Left lung (tissue), 10 donors: ENCODE measurements around the gene PDZD11. TPM values are rescaled to one million over a fixed set of nuclear protein-coding genes. Genes with fewer than 3 reads are reported as not detected.
"Not testable (repeated sequence)": the region's sequence is repeated elsewhere in the genome, so short reads cannot be mapped to it uniquely, and the experiment has no call there.

ENCODE experiments used
- ATAC-seq: fragments of 200-7000 bp; cut with Tn5 transposase; one replicate; pipeline ENCODE4 v1.9.1; 2020; ENCODE audit warnings: moderate library complexity
- DNase-seq, 4 donors: peaks; one replicate each; pipeline ENCODE4 v3.0.0-alpha.2; 2013 to 2020
- H3K27ac ChIP-seq, 2 donors: fragments of 200-600 bp; sonication (generic) in 1 of 2; one replicate each; pipeline versions ENCODE4 v1.5.0 to v1.8.0; 2020 to 2021
- H3K27me3 ChIP-seq, 2 donors: fragments of 200-600 bp; sonication (generic) in 1 of 2; one replicate each; pipeline versions ENCODE4 v1.5.0 to v1.8.0; 2020 to 2021
- H3K36me3 ChIP-seq, 2 donors: fragments of 200-600 bp; sonication (generic) in 1 of 2; one replicate each; pipeline versions ENCODE4 v1.5.0 to v1.8.0; 2020 to 2021
- H3K4me1 ChIP-seq, 2 donors: fragments of 200-600 bp; one replicate each; pipeline ENCODE4 v1.8.0; 2021
- H3K4me3 ChIP-seq, 2 donors: fragments of 200-600 bp; sonication (generic) in 1 of 2; one replicate each; pipeline versions ENCODE4 v1.5.0 to v1.8.0; 2020 to 2021; ENCODE audit warnings: mild to moderate bottlenecking in 1 of 2
- H3K9me3 ChIP-seq, 2 donors: fragments of 200-600 bp; sonication (generic) in 1 of 2; one replicate each; pipeline versions ENCODE4 v1.5.0 to v1.8.0; 2020 to 2021
- intact Hi-C, 2 donors: fragments of 100-400 bp; cut with DNase I; formaldehyde crosslinking; loops; one replicate each; pipeline versions ENCODE4 v1.11.2 to v1.14.2; 2022
- polyA plus RNA-seq, 6 donors: library from polyadenylated mRNA; unstranded; fragments of 120-200 nt; gene quantifications; one replicate each; pipeline ENCODE4 v1.2.1, GENCODE V29; 2013; ENCODE audit not compliant: insufficient read length in 6 of 6
- total RNA-seq, 2 donors: library from RNA; stranded (reverse); fragmentation: NEBNext Ultra II Directional; extraction: Animal tissue kit (Norgen Biotek cat#: 25700); gene quantifications; one replicate each; pipeline ENCODE4 v1.2.1, GENCODE V29; 2021
- TF ChIP-seq, protein P1 (sequence below), 2 donors: fragments of 200-600 bp; sonication (generic) in 1 of 2; IDR thresholded peaks; one replicate each; pipeline versions ENCODE4 v1.5.0 to v1.8.0; 2021; ENCODE audit warnings: antibody characterized with exemption in 2 of 2
- donor health status: DM: no; HTN: yes; CAD: no.
- donor health status: DM: no; HTN: no; CAD: no.

The PDZD11 gene
- total and polyA plus RNA-seq, 8 donors, result 29.9 to 60.9 (median 53.6) TPM

DNA sequence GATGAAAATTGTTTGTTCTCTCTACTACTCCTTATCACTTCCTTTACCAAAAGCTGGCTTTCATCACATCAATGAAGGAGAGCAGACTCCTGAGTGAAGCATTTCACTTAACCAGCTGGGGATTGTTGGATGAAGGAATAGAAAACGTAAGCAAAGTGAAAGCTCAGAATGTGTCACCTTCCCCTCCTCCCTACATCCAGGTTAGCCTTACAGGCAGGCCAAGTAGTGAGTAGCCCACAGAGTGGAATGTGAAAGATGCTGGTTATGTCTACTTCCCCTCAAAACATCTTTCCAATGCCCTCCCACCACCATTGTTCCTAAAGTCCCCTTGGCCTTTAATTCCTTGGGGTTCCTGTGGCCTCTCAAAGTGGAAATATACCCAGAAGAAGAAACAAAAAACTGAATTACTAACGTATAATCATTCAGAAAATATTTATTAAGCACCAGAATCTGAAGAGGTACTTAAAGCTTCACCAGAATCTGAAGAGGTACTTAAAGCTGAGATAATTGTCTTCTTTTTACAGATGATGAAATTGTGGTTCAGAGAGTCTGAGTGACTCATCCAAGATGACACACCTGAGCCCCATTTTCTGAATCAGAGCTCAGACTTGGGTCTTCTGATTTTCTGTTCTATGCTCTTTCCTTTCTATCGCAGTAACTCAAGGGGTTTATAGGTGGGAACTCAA, 36.2 kb downstream of the PDZD11 start:
- no peak for DNase-seq
- ATAC-seq, result no peak
- no peaks in the 10 kb centered on the region for H3K27me3 ChIP-seq
- no peaks in the 10 kb centered on the region for H3K9me3 ChIP-seq
- no peaks in the 10 kb centered on the region for H3K4me1 ChIP-seq
- no peak overlapping the region for H3K27ac ChIP-seq
- no peak overlapping the region for H3K4me3 ChIP-seq
- TF ChIP-seq, protein P1, sequence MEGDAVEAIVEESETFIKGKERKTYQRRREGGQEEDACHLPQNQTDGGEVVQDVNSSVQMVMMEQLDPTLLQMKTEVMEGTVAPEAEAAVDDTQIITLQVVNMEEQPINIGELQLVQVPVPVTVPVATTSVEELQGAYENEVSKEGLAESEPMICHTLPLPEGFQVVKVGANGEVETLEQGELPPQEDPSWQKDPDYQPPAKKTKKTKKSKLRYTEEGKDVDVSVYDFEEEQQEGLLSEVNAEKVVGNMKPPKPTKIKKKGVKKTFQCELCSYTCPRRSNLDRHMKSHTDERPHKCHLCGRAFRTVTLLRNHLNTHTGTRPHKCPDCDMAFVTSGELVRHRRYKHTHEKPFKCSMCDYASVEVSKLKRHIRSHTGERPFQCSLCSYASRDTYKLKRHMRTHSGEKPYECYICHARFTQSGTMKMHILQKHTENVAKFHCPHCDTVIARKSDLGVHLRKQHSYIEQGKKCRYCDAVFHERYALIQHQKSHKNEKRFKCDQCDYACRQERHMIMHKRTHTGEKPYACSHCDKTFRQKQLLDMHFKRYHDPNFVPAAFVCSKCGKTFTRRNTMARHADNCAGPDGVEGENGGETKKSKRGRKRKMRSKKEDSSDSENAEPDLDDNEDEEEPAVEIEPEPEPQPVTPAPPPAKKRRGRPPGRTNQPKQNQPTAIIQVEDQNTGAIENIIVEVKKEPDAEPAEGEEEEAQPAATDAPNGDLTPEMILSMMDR (IDR thresholded peaks at IDR 0.05), result no peak
- no peaks in the 10 kb centered on the region for H3K36me3 ChIP-seq
- intact Hi-C loops, result no loop called here

DNA sequence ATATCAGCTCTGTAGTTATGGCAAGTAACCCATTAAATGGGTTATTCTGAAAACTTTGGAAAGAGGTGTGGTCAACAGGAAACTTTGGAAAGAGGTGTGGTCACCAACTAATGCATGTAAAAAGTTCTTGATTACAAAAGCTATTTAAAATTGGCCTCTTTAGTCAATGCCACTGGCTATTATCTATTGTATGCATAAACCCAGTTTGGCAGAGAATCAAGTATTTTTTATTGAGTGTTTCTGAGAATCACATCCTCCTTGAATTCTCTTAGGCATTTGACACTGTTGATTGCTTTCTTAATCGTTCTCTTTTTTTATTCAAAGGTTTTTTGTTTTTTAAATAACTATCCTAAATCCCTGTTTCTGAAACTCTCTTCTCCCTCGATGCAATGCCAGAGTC, 37.2 kb downstream of the PDZD11 start:
- intact Hi-C loops, result no loop called here
- Histone ChIP-seq H3K27ac (no peak overlapping the region), H3K27me3 (peaks cover 0 to under 1% of the 10 kb centered on the region in 2 donors), H3K4me3 (no peak overlapping the region), H3K36me3 (no peaks in the 10 kb centered on the region), H3K9me3 (no peaks in the 10 kb centered on the region), H3K4me1 (no peaks in the 10 kb centered on the region)
- no peak for ATAC-seq
- no peak for DNase-seq
- TF ChIP-seq, protein P1 (IDR thresholded peaks at IDR 0.05), result no peak

DNA sequence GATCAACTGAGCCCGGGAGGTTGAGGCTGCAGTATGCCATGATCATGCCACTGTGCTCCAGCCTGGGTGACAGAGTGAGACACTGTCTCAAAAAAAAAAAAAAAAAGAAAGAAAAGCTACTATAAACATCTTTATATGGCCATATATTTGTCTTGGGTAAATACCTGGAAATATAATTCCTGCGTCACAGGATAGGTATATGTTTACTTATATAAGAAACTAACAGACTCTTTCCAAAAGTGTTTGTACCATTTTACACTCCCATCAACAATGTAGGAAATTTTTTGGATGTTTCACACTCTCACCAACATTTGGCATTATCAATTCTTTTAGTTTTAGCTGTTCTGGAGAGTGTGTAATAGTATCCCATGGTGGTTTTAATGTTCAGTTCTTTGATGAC, 42.5 kb downstream of the PDZD11 start:
- DNase-seq (no peak), ATAC-seq (no peak)
- Histone ChIP-seq H3K4me1 (no peaks in the 10 kb centered on the region), H3K36me3 (no peaks in the 10 kb centered on the region), H3K9me3 (no peaks in the 10 kb centered on the region), H3K27ac (no peak overlapping the region), H3K27me3 (peaks cover 0 to 3% of the 10 kb centered on the region in 2 donors), H3K4me3 (no peak overlapping the region)
- intact Hi-C loops, result no loop called here
- TF ChIP-seq, protein P1 (IDR thresholded peaks at IDR 0.05), result no peak

DNA sequence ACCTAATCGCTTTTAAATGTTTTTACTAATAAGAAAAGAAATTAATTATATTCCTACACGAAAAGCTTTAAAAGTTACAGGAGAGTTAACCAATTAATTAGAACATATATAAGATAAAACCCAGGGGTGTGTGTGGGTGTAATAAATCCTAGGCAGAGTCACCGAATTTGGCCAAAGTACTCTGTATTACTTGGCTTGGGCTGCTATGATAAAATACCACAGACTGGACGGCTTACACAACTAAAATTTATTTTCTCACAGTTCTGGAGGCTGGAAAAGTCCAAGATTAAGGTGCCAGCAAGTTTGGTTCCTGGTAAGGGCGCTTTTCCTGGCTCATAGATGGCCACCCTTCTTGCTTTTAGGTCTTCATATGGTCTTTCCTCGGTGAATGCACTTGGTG, 44.8 kb downstream of the PDZD11 start:
- no peak for DNase-seq
- Histone ChIP-seq H3K27ac (no peak overlapping the region), H3K4me1 (no peaks in the 10 kb centered on the region), H3K4me3 (no peak overlapping the region), H3K27me3 (peaks cover 0 to 3% of the 10 kb centered on the region in 2 donors), H3K36me3 (no peaks in the 10 kb centered on the region), H3K9me3 (no peaks in the 10 kb centered on the region)
- ATAC-seq, result no peak
- TF ChIP-seq, protein P1 (IDR thresholded peaks at IDR 0.05), result no peak
- intact Hi-C loops, result no loop called here

DNA sequence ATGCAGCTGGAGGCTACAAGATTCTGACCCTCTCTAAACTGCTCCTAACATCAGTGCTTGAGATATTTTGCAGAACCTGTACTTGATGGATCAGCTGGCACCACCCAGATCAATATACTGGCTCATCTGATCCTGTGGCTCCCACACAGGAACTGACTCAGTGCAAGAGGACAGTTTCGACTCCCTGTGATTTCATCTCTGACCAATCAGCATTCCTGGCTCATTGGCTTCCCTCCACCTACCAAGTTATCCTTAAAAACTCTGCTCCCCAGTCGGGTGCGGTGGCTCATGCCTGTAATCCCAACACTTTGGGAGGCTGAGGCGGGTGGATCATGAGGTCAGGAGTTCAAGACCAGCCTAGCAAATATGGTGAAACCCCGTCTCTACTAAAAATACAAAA, 46.1 kb downstream of the PDZD11 start:
- H3K4me1 ChIP-seq, H3K9me3 ChIP-seq, H3K4me3 ChIP-seq, ATAC-seq, intact Hi-C loops, H3K27ac ChIP-seq, H3K36me3 ChIP-seq, H3K27me3 ChIP-seq, DNase-seq: not testable (repeated sequence)

DNA sequence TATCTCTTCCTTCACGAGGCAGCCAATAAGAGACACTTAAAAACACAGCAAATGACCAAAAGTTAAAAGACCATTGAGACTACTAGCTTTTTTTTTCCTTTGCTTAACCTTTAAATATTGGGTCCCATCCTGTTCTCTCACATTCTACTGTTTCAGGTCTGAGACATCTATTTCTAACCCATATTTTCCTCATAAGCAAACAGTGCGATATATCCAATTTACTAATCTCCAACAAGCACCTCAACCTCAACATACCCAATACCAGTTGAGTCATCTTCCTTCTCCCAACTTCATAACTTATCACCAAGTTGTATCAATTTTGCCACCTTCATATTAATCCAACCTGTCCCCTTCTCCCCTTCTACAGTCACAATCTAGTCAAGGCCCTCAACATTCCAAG, 48.2 kb downstream of the PDZD11 start:
- DNase-seq, result no peak

More for the DNA sequence above, 48.2 kb downstream of the PDZD11 start:
- Histone ChIP-seq H3K27ac (no peak overlapping the region), H3K4me1 (no peaks in the 10 kb centered on the region), H3K36me3 (no peaks in the 10 kb centered on the region), H3K27me3 (no peaks in the 10 kb centered on the region), H3K4me3 (no peak overlapping the region), H3K9me3 (no peaks in the 10 kb centered on the region)
- no peak for ATAC-seq
- intact Hi-C loops, result no loop called here
- TF ChIP-seq, protein P1 (IDR thresholded peaks at IDR 0.05), result no peak
